ENCODE results near the gene PIP5K1C. TPM values are rescaled to one million over a fixed set of nuclear protein-coding genes. Genes with fewer than 3 reads are reported as not detected.

PIP5K1C gene
- total RNA-seq, 1 experiment from 2014 or later = 26.9 TPM

GRCh38 chr19:3692141-3693024 lies 7.9 kb downstream of the PIP5K1C start:
- H3K9me3 ChIP-seq (ENCODE audit: control insufficient read depth in 1 of 2, insufficient read depth in 1 of 2, low read depth in 1 of 2, low read length in 2 of 2) = no peaks in the 10 kb centered on the region
- H3K4me1 ChIP-seq (ENCODE audit: control insufficient read depth in 1 of 2, insufficient read depth in 2 of 2, low read length in 2 of 2) = no peaks in the 10 kb centered on the region
- RAD21 ChIA-PET (ENCODE audit: low non-redundant PET in 1 of 2, low total read pairs in 2 of 2, uncharacterized antibody in 2 of 2, unreplicated experiment in 2 of 2) = no interaction called here
- H3K27me3 ChIP-seq (ENCODE audit: insufficient read depth, low read length) = no peaks in the 10 kb centered on the region
- H3K36me3 ChIP-seq (ENCODE audit: control insufficient read depth in 1 of 2, insufficient read depth in 2 of 2, low read length in 2 of 2) = no peaks in the 10 kb centered on the region; a peak in 1 of 4 replicates
- POLR2A ChIA-PET = no interaction called here
- CTCF ChIA-PET = interaction anchor here (0.8 to 0.9 kb wide), 2 partner anchors 29 to 39 kb away, joined by 3 read pairs; no protein-coding TSS in a partner anchor
- no peak overlapping the region for H3K27ac ChIP-seq (ENCODE audit: low read depth, low read length)
- intact Hi-C loops (cut with micrococcal nuclease) = no loop called here
- ATAC-seq = peak; percentile 77
- no peak overlapping the region for H2AFZ ChIP-seq (ENCODE audit: low read depth, low read length, poor library complexity, severe bottlenecking)
- no peak overlapping the region for H3K9ac ChIP-seq (ENCODE audit: low read length)
- DNase-seq (ENCODE audit: low read depth, low spot score) = no peak
- peaks cover 57% of the 10 kb centered on the region for H3K79me2 ChIP-seq (ENCODE audit: insufficient read depth, low read length)
- no peaks in the 10 kb centered on the region for H4K20me1 ChIP-seq (ENCODE audit: insufficient read depth)
- H3K4me2 ChIP-seq (ENCODE audit: low read length) = no peak overlapping the region
- TF ChIP-seq SRF (IDR thresholded peaks at IDR 0.05; ENCODE audit: low read depth) (no peak), CTCF (IDR thresholded peaks at IDR 0.05 in 2 of 3, conservative IDR thresholded peaks at IDR 0.05 in 1 of 3; ENCODE audit: borderline replicate concordance in 1 of 3, insufficient read depth in 1 of 3, low read depth in 2 of 3, low read length in 2 of 3) (peak in 2 of 3 experiments; percentile 60 to 68; a peak in 5 of 6 replicates), REST (IDR thresholded peaks at IDR 0.05; ENCODE audit: low read depth) (no peak)
- H3K4me3 ChIP-seq (replicated peaks in 1 of 2; ENCODE audit: low read depth in 1 of 2, low read length in 2 of 2) = no peak overlapping the region
- no peaks in the 10 kb centered on the region for H3K9me2 ChIP-seq (ENCODE audit: insufficient read depth)
- BruUV-seq (replicated peaks) = no TSS peak
